Pancreas (tissue), 10 donors: Measurements from ENCODE around the gene ASMT. TPM values are rescaled to one million over a fixed set of nuclear protein-coding genes. Genes with fewer than 3 reads are reported as not detected.

Experiments used
- ATAC-seq, 4 donors: fragments of 200-7000 bp; cut with Tn5 transposase; one replicate each; pipeline versions ENCODE4 v1.8.0 to v1.9.1; 2020; ENCODE audit warnings: mild to moderate bottlenecking in 4 of 4, moderate library complexity in 4 of 4
- DNase-seq, 6 donors: peaks; one replicate each; pipeline ENCODE4 v3.0.0-alpha.2; 2020
- FAIRE-seq: peaks from 2 replicates; lab custom pipeline; 2012; peaks lifted over from hg19 to GRCh38; lab: Jason Lieb, UNC
- H3K27ac ChIP-seq, 4 donors: fragments of 200-600 bp; sonication (generic); 1 replicate in 3 of 4; 2 replicates in 1 of 4; pipeline versions ENCODE4 v1.5.0 to v1.8.0; 2020
- H3K27me3 ChIP-seq, 4 donors: fragments of 200-600 bp; one replicate each; pipeline ENCODE4 v1.8.0; 2021
- H3K36me3 ChIP-seq, 3 donors: fragments of 200-600 bp; sonication (generic) in 1 of 3; one replicate each; pipeline versions ENCODE4 v1.5.0 to v1.8.0; 2020 to 2021
- H3K4me1 ChIP-seq, 3 donors: fragments of 200-600 bp; one replicate each; pipeline ENCODE4 v1.8.0; 2021
- H3K4me3 ChIP-seq, 4 donors: fragments of 200-600 bp; sonication (generic) in 2 of 4; one replicate each; pipeline versions ENCODE4 v1.5.0 to v1.8.0; 2020 to 2021
- H3K9me3 ChIP-seq, 4 donors: fragments of 200-600 bp; one replicate each; pipeline ENCODE4 v1.8.0; 2021
- CTCF ChIP-seq, 4 donors: fragments of 200-600 bp; sonication (generic) in 3 of 4; IDR thresholded peaks; one replicate each; pipeline versions ENCODE4 v1.5.0 to v1.8.0; 2021; ENCODE audit warnings: antibody characterized with exemption in 4 of 4
- WGBS, 2 donors: extraction: QIAGEN DNeasy Blood & Tissue Kit; methylation state at CpG; one replicate each; pipeline ENCODE4 v1.1.7; 2013; 5-methylcytosine and 5-hydroxymethylcytosine counted together
- intact Hi-C, 3 donors: fragments of 100-400 bp; cut with DNase I; formaldehyde crosslinking; loops; one replicate each; pipeline versions ENCODE4 v1.11.1 to v1.14.2; 2022
- polyA plus RNA-seq, 2 donors: library from polyadenylated mRNA; stranded (reverse); fragments of 200-250 nt; gene quantifications; one replicate each; pipeline ENCODE4 v1.2.3, GENCODE V29; 2013
- total RNA-seq, 6 donors: library from RNA; stranded (reverse); fragmentation: NEBNext Ultra II Directional in 4 of 6; extraction: Animal tissue kit (Norgen Biotek cat#: 25700) in 4 of 6; gene quantifications; one replicate each; pipeline versions ENCODE4 v1.2.1 to v1.2.4, GENCODE V29; 2021 to 2023
- donor health status: healthy with polysubstance abuse.
- donor health status: DM: no; HTN: no; CAD: no; lungs with moderate emphysema.
- donor health status: DM: no; HTN: no; CAD: no.
- donor health status: control.
- donor health status: control.
- donor health status: Bipolar disorder and iron deficiency.
- donor health status: DM: yes; HTN: yes; CAD: no.
- donor health status: DM: no; HTN: no; CAD: no.
- donor health status: DM: no; HTN: no; CAD: no.
- donor health status: DM: yes; HTN: yes; CAD: no.

Gene ASMT
- total and polyA plus RNA-seq, 8 donors = 0.22 to 1.2 (median 0.38) TPM; not detected in 5

- intact Hi-C loops = no loop called here
- 84 to 87% methylated on average over 12 of the region's 12 CpGs for WGBS, 2 donors
- H3K27me3 ChIP-seq = no peaks in the 10 kb centered on the region
Measured at GRCh38 chrX:1589356-1590130, 25.3 kb upstream of the ASMT start.

GRCh38 chrX:1591102-1591862 lies 23.6 kb upstream of the ASMT start, which contains the start of gene AKAP17A:
Gene AKAP17A (plus strand): TSS chrX:1591604. CDS start chrX:1593463, 1,859 bp downstream.
- FAIRE-seq = no peak
- H3K4me1 ChIP-seq = no peaks in the 10 kb centered on the region
- H3K27ac ChIP-seq = peak within 1 kb of the TSS; percentile 45 to 75 (median 68)
- H3K36me3 ChIP-seq = peaks cover 7 to 26% (median 21%) of the 10 kb centered on the region in 3 donors
- no peak for TF ChIP-seq CTCF (IDR thresholded peaks at IDR 0.05)
- intact Hi-C loops = no loop called here
- no peaks in the 10 kb centered on the region for H3K9me3 ChIP-seq
- ATAC-seq = peak; percentile 96 to 98 (median 98)
- peak within 1 kb of the TSS; percentile 65 to 72 (median 68) for H3K4me3 ChIP-seq
- H3K27me3 ChIP-seq = no peaks in the 10 kb centered on the region
- 1 to 2% methylated on average over 41 to 66 of the region's 66 CpGs for WGBS, 2 donors
- DNase-seq = peak; percentile 94 to 99 (median 98)

More at GRCh38 chrX:1589356-1590130, 25.3 kb upstream of the ASMT start:
- no peak for TF ChIP-seq CTCF (IDR thresholded peaks at IDR 0.05)
- DNase-seq (peak in 1 of 6 donors; percentile 14), FAIRE-seq (no peak), ATAC-seq (no peak)
- no peak overlapping the region for H3K27ac ChIP-seq
- H3K4me1 ChIP-seq = no peaks in the 10 kb centered on the region
- H3K9me3 ChIP-seq = no peaks in the 10 kb centered on the region
- H3K4me3 ChIP-seq = no peak overlapping the region
- H3K36me3 ChIP-seq = peaks cover 2 to 10% (median 9%) of the 10 kb centered on the region in 3 donors

GRCh38 chrX:1591863-1592469 lies 22.9 kb upstream of the ASMT start:
- Histone ChIP-seq H3K4me1 (no peaks in the 10 kb centered on the region), H3K27ac (peak overlapping the region; percentile 45 to 75 (median 68)), H3K27me3 (no peaks in the 10 kb centered on the region), H3K36me3 (peaks cover 7 to 26% (median 24%) of the 10 kb centered on the region in 3 donors), H3K4me3 (peak overlapping the region; percentile 65 to 72 (median 68)), H3K9me3 (no peaks in the 10 kb centered on the region)
- TF ChIP-seq CTCF (IDR thresholded peaks at IDR 0.05) = no peak
- intact Hi-C loops = no loop called here
- FAIRE-seq (no peak), DNase-seq (peak in 1 of 6 donors; percentile 84), ATAC-seq (peak; percentile 8 to 35 (median 22))
- 1 to 4% methylated on average over 29 to 35 of the region's 35 CpGs for WGBS, 2 donors

- intact Hi-C loops = no loop called here
- DNase-seq = peak in 3 of 6 donors; percentile 30 to 79 (median 67)
- Histone ChIP-seq H3K9me3 (no peaks in the 10 kb centered on the region), H3K4me1 (no peaks in the 10 kb centered on the region), H3K36me3 (peaks cover 7 to 31% (median 30%) of the 10 kb centered on the region in 3 donors), H3K27me3 (no peaks in the 10 kb centered on the region), H3K4me3 (peak overlapping the region; percentile 65 to 72 (median 68)), H3K27ac (peak overlapping the region in 2 of 4 donors; percentile 48 to 63)
- no peak for TF ChIP-seq CTCF (IDR thresholded peaks at IDR 0.05)
- ATAC-seq = peak in 3 of 4 donors; percentile 15 to 28 (median 25)
- WGBS, 2 donors = 1 to 2% methylated on average over 28 of the region's 28 CpGs
- no peak for FAIRE-seq
Measured at GRCh38 chrX:1592470-1593142, 22.3 kb upstream of the ASMT start.
